Fibroblast of pulmonary artery (primary cell): ENCODE results near the gene PLPPR1.

Source experiments
- DNase-seq: peaks from one replicate; pipeline ENCODE4 v3.0.0-alpha.2; 2010; ENCODE audit warnings: low read depth
- H3K4me3 ChIP-seq: replicated peaks from 2 replicates; pipeline ENCODE4 v1.5.1; 2011; ENCODE audit warnings: low read depth, mild to moderate bottlenecking, control low read depth, low read length, moderate library complexity
- CTCF ChIP-seq: IDR thresholded peaks from 2 replicates; pipeline ENCODE4 v1.5.1; 2011; ENCODE audit warnings: mild to moderate bottlenecking, control low read depth, low read length, inconsistent platforms; ENCODE audit errors: missing control alignments

PLPPR1 gene

GRCh38 chr9:101014566-101014965 lies 14.0 kb upstream of the PLPPR1 start:
- H3K4me3 ChIP-seq = no peak overlapping the region
- no peak for TF ChIP-seq CTCF
- no peak for DNase-seq

- TF ChIP-seq CTCF = no peak
- DNase-seq = no peak
- no peak overlapping the region for H3K4me3 ChIP-seq
Observed at GRCh38 chr9:101018467-101018866, 10.1 kb upstream of the PLPPR1 start.

DNA sequence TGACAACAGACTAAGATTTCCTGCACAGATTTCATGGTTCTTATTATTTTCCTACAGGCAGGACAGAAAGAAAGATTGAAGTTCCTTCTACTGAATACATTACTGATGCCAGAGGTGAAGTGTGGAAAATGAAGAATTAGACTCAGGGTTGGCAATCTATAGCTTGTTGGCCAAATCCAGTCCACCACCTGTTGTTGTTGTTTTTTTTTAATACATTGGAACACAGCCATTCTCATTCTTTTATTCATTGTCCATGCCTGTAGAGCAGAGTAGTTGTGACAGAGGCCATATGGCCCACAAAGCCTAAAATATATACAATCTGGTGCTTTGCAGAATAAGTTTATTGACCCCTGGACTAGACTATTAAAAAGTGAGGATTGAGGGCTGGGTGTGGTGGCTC lies 5.8 kb upstream of the PLPPR1 start:
- no peak for TF ChIP-seq CTCF
- H3K4me3 ChIP-seq = no peak overlapping the region
- DNase-seq = no peak

DNA sequence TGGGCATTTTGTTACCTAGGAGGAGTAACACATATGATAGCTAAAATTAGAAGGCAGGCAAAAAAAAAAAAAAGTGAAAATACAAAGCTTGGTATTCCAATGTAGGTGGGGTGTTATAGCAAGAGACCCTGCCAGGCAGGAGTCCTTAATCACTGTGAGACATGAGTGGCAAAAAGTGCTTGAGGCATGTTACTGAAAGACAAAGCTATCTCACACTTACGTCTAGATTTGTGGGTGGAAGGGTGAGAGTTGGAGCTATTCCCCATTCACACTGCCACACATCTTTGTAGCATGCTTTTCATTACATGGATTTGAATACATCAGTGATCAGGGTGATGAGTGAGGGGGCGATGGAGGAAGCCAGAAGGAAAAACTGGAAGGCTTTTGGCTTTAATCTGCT lies 2.6 kb upstream of the PLPPR1 start:
- DNase-seq = no peak
- TF ChIP-seq CTCF = no peak

GRCh38 chr9:101026824-101027223 lies 1.7 kb upstream of the PLPPR1 start:
- no peak overlapping the region for H3K4me3 ChIP-seq
- TF ChIP-seq CTCF = no peak
- DNase-seq = no peak

More for the DNA sequence above, 2.6 kb upstream of the PLPPR1 start:
- H3K4me3 ChIP-seq = no peak overlapping the region

- DNase-seq = no peak
- no peak overlapping the region for H3K4me3 ChIP-seq
- no peak for TF ChIP-seq CTCF
Observed at GRCh38 chr9:101027236-101027635, 1.3 kb upstream of the PLPPR1 start.

GRCh38 chr9:101027733-101028345 lies 688 bp upstream of the PLPPR1 start:
- TF ChIP-seq CTCF = no peak
- no peak for DNase-seq
- peak overlapping the region; percentile 51 for H3K4me3 ChIP-seq
